GM19239 (cell line): ENCODE data around the gene ZNF578.
"Not testable (repeated sequence)": the region's sequence is repeated elsewhere in the genome, so short reads cannot be mapped to it uniquely, and the experiment has no call there.

Source experiments
- DNase-seq: peaks from one replicate; pipeline ENCODE4 v3.0.0; 2011; ENCODE audit warnings: low spot score; ENCODE audit not compliant: insufficient read length
- FAIRE-seq: peaks from 2 replicates; lab custom pipeline; 2011; peaks lifted over from hg19 to GRCh38; lab: Jason Lieb, UNC

Gene ZNF578

GRCh38 chr19:52554216-52554971, 101.0 kb downstream of the ZNF578 start:
- no peak for FAIRE-seq
- DNase-seq, result no peak

DNA sequence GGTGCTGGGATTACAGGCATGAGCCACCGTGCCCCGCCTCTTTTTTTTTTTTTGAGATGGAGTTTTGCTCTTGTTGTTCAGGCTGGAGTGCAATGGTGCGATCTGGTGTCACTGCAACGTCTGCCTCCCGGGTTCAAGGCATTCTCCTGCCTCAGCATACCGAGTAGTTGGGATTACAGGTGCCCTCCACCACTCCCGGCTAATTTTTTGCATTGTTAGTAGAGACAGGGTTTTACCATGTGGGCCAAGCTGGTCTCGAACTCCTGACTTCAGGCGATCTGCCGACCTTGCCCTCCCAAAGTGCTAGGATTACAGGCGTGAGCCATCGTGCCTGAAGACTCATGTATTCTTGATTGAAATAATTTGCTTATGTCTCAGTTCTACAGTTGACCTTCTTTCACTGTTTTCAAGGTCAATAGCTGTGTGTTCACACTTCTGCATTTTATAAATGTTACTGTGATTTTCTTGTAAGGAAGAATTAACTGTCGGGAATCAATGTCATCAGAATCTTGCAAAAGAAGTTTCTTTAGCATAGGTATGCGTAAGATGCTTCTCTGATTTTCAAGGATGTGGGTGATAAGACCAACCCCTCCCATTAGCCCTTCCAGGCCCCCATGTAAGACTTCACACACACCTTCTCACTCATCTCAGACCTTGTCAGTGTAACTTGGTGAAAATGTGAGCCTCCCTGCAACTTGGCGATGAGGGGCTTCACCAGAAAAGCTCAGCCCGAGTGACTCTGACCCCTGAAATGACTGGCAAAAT, 104.1 kb downstream of the ZNF578 start:
- DNase-seq (no peak), FAIRE-seq (no peak)

DNA sequence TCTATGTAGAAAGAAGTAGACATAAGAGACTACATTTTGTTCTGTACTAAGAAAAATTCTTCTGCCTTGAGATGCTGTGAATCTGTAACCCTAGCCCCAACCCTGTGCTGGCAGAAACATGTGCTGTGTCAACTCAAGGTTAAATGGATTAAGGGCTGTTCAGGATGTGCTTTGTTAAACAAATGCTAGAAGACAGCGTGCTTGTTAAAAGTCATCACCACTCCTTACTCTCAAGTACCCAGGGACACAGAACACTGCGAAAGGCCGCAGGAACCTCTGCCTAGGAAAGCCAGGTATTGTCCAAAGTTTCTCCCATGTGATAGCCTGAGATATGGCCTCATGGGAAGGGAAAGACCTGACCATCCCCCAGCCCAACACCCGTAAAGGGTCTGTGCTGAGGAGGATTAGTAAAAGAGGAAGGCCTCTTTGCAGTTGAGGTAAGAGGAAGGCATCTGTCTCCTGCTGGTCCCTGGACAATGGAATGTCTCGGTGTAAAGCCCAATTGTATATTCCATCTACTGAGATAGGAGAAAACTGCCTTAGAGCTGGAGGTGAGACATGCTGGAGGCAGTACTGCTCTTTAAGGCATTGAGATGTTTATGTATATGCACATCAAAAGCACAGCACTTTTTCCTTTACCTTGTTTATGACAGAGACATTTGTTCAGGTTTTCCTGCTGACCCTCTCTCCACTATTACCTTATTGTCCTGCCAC, 105.5 kb downstream of the ZNF578 start:
- FAIRE-seq, DNase-seq: not testable (repeated sequence)

DNA sequence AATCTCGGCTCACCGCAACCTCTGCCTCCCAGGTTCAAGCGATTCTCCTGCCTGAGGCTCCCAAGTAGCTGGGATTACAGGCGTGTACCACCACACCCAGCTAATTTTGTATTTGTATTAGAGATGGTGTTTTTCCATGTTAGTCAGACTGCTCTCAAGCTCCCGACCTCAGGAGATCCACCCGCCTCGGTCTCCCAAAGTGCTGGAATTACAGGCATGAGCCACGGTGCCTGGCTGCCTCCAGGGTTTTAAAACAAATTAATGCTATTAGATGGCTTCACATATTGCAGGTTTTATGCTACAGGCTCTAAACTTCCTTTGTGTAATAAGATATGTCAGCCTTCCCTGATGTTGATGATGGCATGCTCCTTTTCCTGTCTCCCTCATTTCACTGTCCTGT, 108.3 kb downstream of the ZNF578 start:
- DNase-seq, FAIRE-seq: not testable (repeated sequence)
